HL-60 (cell line): ENCODE data around the gene LRMDA.

Experiments
- DNase-seq, 2 experiments: peaks; one replicate each; pipeline ENCODE4 v3.0.0-alpha.2; 2010 to 2020; ENCODE audit warnings: low read depth in 1 of 2, low spot score in 1 of 2
- H3K27ac ChIP-seq: fragments of 250-450 bp; sonication (Bioruptor Pico); replicated peaks from 2 replicates; pipeline ENCODE4 v1.5.1; 2020; ENCODE audit warnings: mild to moderate bottlenecking, moderate library complexity
- H3K27me3 ChIP-seq: fragments of 250-450 bp; sonication (Bioruptor Pico); 2 replicates; pipeline ENCODE4 v1.5.1; 2021; ENCODE audit warnings: mild to moderate bottlenecking, moderate library complexity; ENCODE audit not compliant: insufficient read depth, poor library complexity, severe bottlenecking
- H3K4me3 ChIP-seq: replicated peaks from 2 replicates; pipeline ENCODE4 v1.5.1; 2011; ENCODE audit warnings: mild to moderate bottlenecking, control low read depth, low read length; ENCODE audit not compliant: insufficient read depth
- CTCF ChIP-seq: IDR thresholded peaks from one replicate; pipeline ENCODE4 v1.5.1; 2011; ENCODE audit warnings: low read length, control low read depth, inconsistent platforms; ENCODE audit not compliant: insufficient read depth
- GABPA ChIP-seq: IDR thresholded peaks from 2 replicates; pipeline ENCODE4 v1.6.1; 2012; ENCODE audit warnings: low read depth
- POLR2AphosphoS5 ChIP-seq: IDR thresholded peaks from 2 replicates; pipeline ENCODE4 v1.6.1; 2012; ENCODE audit warnings: low read depth
- REST ChIP-seq: IDR thresholded peaks from 2 replicates; pipeline ENCODE4 v1.6.1; 2012; ENCODE audit warnings: low read depth; ENCODE audit not compliant: insufficient replicate concordance
- SPI1 ChIP-seq: IDR thresholded peaks from 2 replicates; pipeline ENCODE4 v1.6.1; 2012; ENCODE audit warnings: low read depth, mild to moderate bottlenecking, borderline replicate concordance

Gene LRMDA

DNA sequence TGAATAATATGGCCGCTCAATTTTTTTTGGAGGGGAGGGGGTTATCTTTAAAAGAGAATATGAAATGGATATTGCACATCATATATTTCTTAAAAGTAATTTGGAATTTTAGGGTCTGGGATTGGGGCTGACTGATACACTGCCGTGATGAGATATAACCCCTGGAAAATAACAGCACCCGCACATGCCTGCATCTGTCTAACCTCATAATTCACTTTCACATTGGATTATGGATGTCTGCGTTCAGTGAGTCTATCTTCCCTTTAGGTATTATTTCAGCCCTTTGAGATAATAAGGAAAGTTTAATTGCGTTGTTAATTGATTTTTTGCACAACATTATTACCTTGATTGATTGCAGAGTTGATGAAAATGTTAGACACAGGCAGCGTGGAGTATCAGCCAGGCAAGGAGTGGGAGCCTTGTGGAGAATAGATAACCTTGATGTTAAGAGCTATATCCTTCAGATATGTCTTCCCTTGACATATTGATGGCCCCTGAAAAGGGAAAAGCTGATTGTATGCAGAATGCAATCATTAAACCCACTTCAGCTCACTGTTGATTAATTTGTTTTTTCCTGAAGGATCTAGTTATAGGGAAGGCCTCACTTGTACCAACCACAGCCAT, 1111.0 kb downstream of the LRMDA start:
- DNase-seq: no peak
- no peak overlapping the region for H3K4me3 ChIP-seq
- TF ChIP-seq GABPA (no peak), POLR2AphosphoS5 (no peak), REST (no peak), SPI1 (no peak), CTCF (no peak)
- H3K27me3 ChIP-seq: no peaks in the 10 kb centered on the region
- H3K27ac ChIP-seq: no peak overlapping the region

DNA sequence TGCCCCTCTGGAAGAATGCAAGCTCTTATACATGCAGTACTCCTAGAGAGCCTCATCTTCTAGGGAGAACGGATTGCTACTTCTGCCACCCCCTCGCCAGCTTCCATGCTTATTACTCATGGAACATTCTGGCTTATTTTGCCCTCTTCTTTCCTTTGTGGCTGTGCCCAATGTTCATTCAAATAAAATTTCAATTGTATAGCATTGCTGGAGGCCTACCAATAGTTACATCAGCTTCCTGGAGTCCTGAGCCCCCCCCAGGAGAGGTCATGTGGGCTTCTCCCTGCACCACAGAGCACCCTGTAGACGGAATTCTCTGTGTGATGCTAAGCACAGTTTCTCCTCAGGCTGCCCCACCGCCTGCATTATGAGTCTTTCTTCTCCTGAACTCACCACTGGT, 1112.2 kb downstream of the LRMDA start:
- H3K27ac ChIP-seq: no peak overlapping the region
- DNase-seq: no peak
- no peaks in the 10 kb centered on the region for H3K27me3 ChIP-seq
- TF ChIP-seq CTCF (no peak), GABPA (no peak), SPI1 (no peak), POLR2AphosphoS5 (no peak), REST (no peak)
- H3K4me3 ChIP-seq: no peak overlapping the region

DNA sequence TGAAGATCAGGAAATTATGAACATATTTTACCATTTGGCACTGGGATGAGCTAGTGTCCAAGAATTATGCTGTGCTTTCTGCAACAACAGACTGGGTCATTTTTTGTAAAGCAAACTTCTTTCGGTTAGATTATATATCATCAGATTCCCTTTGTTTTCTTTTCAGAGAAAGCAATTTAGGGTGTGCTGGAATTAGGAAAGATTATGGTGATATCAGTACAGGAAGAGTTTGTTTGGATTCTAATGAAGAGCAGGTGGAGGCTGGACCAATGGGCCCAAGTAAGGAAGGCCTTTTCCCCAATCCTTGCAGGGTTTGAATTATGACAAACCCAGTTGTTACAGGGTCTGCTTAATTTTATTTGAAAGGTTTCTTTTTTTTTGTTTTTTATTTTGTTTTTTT, 1113.4 kb downstream of the LRMDA start:
- Histone ChIP-seq H3K27me3 (no peaks in the 10 kb centered on the region), H3K27ac (no peak overlapping the region), H3K4me3 (no peak overlapping the region)
- DNase-seq: no peak
- no peak for TF ChIP-seq POLR2AphosphoS5
- TF ChIP-seq GABPA: no peak

- Histone ChIP-seq H3K4me3 (no peak overlapping the region), H3K27ac (no peak overlapping the region), H3K27me3 (no peaks in the 10 kb centered on the region)
- DNase-seq: no peak
- TF ChIP-seq SPI1 (no peak), POLR2AphosphoS5 (no peak), REST (no peak), GABPA (no peak), CTCF (no peak)
Measured at GRCh38 chr10:76546411-76546810, 1115.0 kb downstream of the LRMDA start.
